Measurements from ENCODE around the gene HES4.
A peak's percentile ranks its signal among the peaks of the same experiment; 100 is the strongest.

GRCh38 chr1:980137-980571 is 19.7 kb downstream of the HES4 start:
- no peak for TF ChIP-seq CTCF (CRISPR knock-in tag; IDR thresholded peaks at IDR 0.05)
- no peak for TF ChIP-seq MNT (IDR thresholded peaks at IDR 0.05)
- TF ChIP-seq ZFP36 (IDR thresholded peaks at IDR 0.05; ENCODE audit: borderline replicate concordance, low read depth, low read length, partially characterized antibody), result no peak
- TF ChIP-seq STAT6 (CRISPR knock-in tag; IDR thresholded peaks at IDR 0.05; ENCODE audit: borderline replicate concordance), result no peak
- no peak for TF ChIP-seq FOXM1 (CRISPR knock-in tag; IDR thresholded peaks at IDR 0.05)
- TF ChIP-seq ZMAT5 (CRISPR knock-in tag; IDR thresholded peaks at IDR 0.05; ENCODE audit: borderline replicate concordance, low read depth), result 0 out of 2 replicates have a peak, but pooled peaks have one; percentile 67
- TF ChIP-seq SMYD3 (CRISPR knock-in tag; IDR thresholded peaks at IDR 0.05), result no peak
- no peak for TF ChIP-seq ETS1 (CRISPR knock-in tag; IDR thresholded peaks at IDR 0.05)
- TF ChIP-seq, protein P1, sequence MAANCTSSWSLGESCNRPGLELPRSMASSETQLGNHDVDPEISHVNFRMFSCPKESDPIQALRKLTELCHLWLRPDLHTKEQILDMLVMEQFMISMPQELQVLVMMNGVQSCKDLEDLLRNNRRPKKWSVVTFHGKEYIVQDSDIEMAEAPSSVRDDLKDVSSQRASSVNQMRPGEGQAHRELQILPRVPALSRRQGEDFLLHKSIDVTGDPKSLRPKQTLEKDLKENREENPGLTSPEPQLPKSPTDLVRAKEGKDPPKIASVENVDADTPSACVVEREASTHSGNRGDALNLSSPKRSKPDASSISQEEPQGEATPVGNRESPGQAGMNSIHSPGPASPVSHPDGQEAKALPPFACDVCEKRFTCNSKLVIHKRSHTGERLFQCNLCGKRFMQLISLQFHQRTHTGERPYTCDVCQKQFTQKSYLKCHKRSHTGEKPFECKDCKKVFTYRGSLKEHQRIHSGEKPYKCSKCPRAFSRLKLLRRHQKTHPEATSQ (CRISPR knock-in tag; IDR thresholded peaks at IDR 0.05; ENCODE audit: borderline replicate concordance), result no peak
- TF ChIP-seq RAD21 (CRISPR knock-in tag; IDR thresholded peaks at IDR 0.05), result no peak
- no peak for TF ChIP-seq HNRNPK (IDR thresholded peaks at IDR 0.05; ENCODE audit: low read depth, low read length, poor library complexity, severe bottlenecking)
- no peak for TF ChIP-seq NFATC3 (CRISPR knock-in tag; IDR thresholded peaks at IDR 0.05)
- TF ChIP-seq EZH2 (conservative IDR thresholded peaks at IDR 0.05; ENCODE audit: low read depth, low read length), result no peak
- no peak for TF ChIP-seq POLR2AphosphoS5 (IDR thresholded peaks at IDR 0.05; ENCODE audit: low read depth, low read length)

Data from HepG2 (cell line).